Measurements from ENCODE around the gene MYO10.

- TF ChIP-seq POLR2A (IDR thresholded peaks at IDR 0.05) (no peak), CTCF (IDR thresholded peaks at IDR 0.05) (no peak)
Observed at GRCh38 chr5:16976625-16977008, 40.5 kb upstream of the MYO10 start.
